Esophagus muscularis mucosa (tissue), 4 donors: Measurements from ENCODE around the gene NDUFB3.

ENCODE experiments used
- CTCF ChIP-seq, 3 experiments: fragments of 200-600 bp in 2 of 3; fragments of 450-650 bp in 1 of 3; sonication (generic) in 2 of 3; IDR thresholded peaks; one replicate each; pipeline ENCODE4 v1.5.1; 2017 to 2019; ENCODE audit warnings: antibody characterized with exemption in 3 of 3, mild to moderate bottlenecking in 2 of 3, moderate library complexity in 1 of 3
- EP300 ChIP-seq: sonication (generic); formaldehyde crosslinking; IDR thresholded peaks from one replicate; pipeline ENCODE4 v1.6.1; 2017; ENCODE audit warnings: antibody characterized with exemption
- POLR2A ChIP-seq: fragments of 450-650 bp; IDR thresholded peaks from one replicate; pipeline ENCODE4 v1.6.1; 2017; ENCODE audit warnings: antibody characterized with exemption, moderate library complexity, mild to moderate bottlenecking, low read depth
- POLR2AphosphoS5 ChIP-seq, 2 donors: sonication (generic); formaldehyde crosslinking; IDR thresholded peaks; one replicate each; pipeline ENCODE4 v1.6.1; 2017; ENCODE audit warnings: antibody characterized with exemption in 2 of 2

GRCh38 chr2:201110615-201111014 is 38.8 kb downstream of the NDUFB3 start:
- TF ChIP-seq POLR2AphosphoS5 (IDR thresholded peaks at IDR 0.05) (no peak), EP300 (no peak), CTCF (IDR thresholded peaks at IDR 0.05) (no peak), POLR2A (no peak)
